Measurements from ENCODE around the gene SND1. TPM values are rescaled to one million over a fixed set of nuclear protein-coding genes. Genes with fewer than 3 reads are reported as not detected.

SND1 gene
- total RNA-seq, 1 experiment from 2014 or later = 139 TPM

- H4K20me1 ChIP-seq (ENCODE audit: low read length) = no peaks in the 10 kb centered on the region
- no peaks in the 10 kb centered on the region for H3K27me3 ChIP-seq (ENCODE audit: low read length)
- no peaks in the 10 kb centered on the region for H3K79me2 ChIP-seq (ENCODE audit: low read length)
- ChIA-PET POLR2A (ENCODE audit: unreplicated experiment) (no interaction called here), CTCF (no interaction called here)
- H3K9me3 ChIP-seq (ENCODE audit: low read length) = no peaks in the 10 kb centered on the region
- peak overlapping the region; percentile 96; the same call in 1 of the 2 replicates for H3K27ac ChIP-seq (ENCODE audit: low read length)
- no peak for TF ChIP-seq EZH2phosphoT487 (IDR thresholded peaks at IDR 0.05; ENCODE audit: borderline replicate concordance, low read length)
- TF ChIP-seq EZH2 (IDR thresholded peaks at IDR 0.05; ENCODE audit: low read length, unreplicated experiment) = no peak
- TF ChIP-seq CTCF (conservative IDR thresholded peaks at IDR 0.05; ENCODE audit: low read depth, low read length) = no peak
- H3F3A ChIP-seq (ENCODE audit: low read length, unreplicated experiment) = peaks cover 18% of the 10 kb centered on the region
- BruUV-seq (replicated peaks) = no TSS peak
- ATAC-seq (no peak), DNase-seq (no peak)
- no peak overlapping the region for H3K4me3 ChIP-seq (ENCODE audit: low read length)
- peaks cover 70% of the 10 kb centered on the region for H3K4me1 ChIP-seq (ENCODE audit: insufficient read depth, low read length)
- H3K36me3 ChIP-seq (ENCODE audit: low read depth, low read length) = peaks cover 12% of the 10 kb centered on the region; the same call in 1 of the 2 replicates
- no peak overlapping the region for H3K9ac ChIP-seq (ENCODE audit: low read length)
- H2AFZ ChIP-seq (ENCODE audit: low read length) = no peak overlapping the region
- no peak overlapping the region for H3K4me2 ChIP-seq (ENCODE audit: low read length)
- no peaks in the 10 kb centered on the region for H3K9me2 ChIP-seq (replicated peaks; ENCODE audit: low read length)
- intact Hi-C loops (cut with micrococcal nuclease) = no loop called here
Measured at GRCh38 chr7:128024151-128024550, 372.2 kb downstream of the SND1 start.

- Histone ChIP-seq H3K4me2 (ENCODE audit: low read length) (no peak overlapping the region), H3K9me3 (ENCODE audit: low read length) (no peaks in the 10 kb centered on the region), H3K4me3 (ENCODE audit: low read length) (no peak overlapping the region), H4K20me1 (ENCODE audit: low read length) (no peaks in the 10 kb centered on the region), H2AFZ (ENCODE audit: low read length) (no peak overlapping the region), H3K79me2 (ENCODE audit: low read length) (no peaks in the 10 kb centered on the region), H3K27ac (ENCODE audit: low read length) (peak overlapping the region; percentile 92; the same call in 1 of the 2 replicates), H3F3A (ENCODE audit: low read length, unreplicated experiment) (peaks cover 16% of the 10 kb centered on the region), H3K36me3 (ENCODE audit: low read depth, low read length) (peaks cover 12% of the 10 kb centered on the region; the same call in 1 of the 2 replicates), H3K27me3 (ENCODE audit: low read length) (no peaks in the 10 kb centered on the region), H3K9ac (ENCODE audit: low read length) (no peak overlapping the region), H3K9me2 (replicated peaks; ENCODE audit: low read length) (no peaks in the 10 kb centered on the region), H3K4me1 (ENCODE audit: insufficient read depth, low read length) (peaks cover 69% of the 10 kb centered on the region)
- no TSS peak for BruUV-seq (replicated peaks)
- ChIA-PET CTCF (no interaction called here), POLR2A (ENCODE audit: unreplicated experiment) (no interaction called here)
- ATAC-seq (no peak), DNase-seq (peak; percentile 40)
- TF ChIP-seq EZH2 (IDR thresholded peaks at IDR 0.05; ENCODE audit: low read length, unreplicated experiment) = no peak
- TF ChIP-seq EZH2phosphoT487 (IDR thresholded peaks at IDR 0.05; ENCODE audit: borderline replicate concordance, low read length) = no peak
- TF ChIP-seq CTCF (conservative IDR thresholded peaks at IDR 0.05; ENCODE audit: low read depth, low read length) = no peak
- intact Hi-C loops (cut with micrococcal nuclease) = no loop called here
Measured at GRCh38 chr7:128025380-128025779, 373.4 kb downstream of the SND1 start.

GRCh38 chr7:128025819-128026218 is 373.8 kb downstream of the SND1 start:
- CTCF ChIA-PET = no interaction called here
- BruUV-seq (replicated peaks) = no TSS peak
- H3K4me3 ChIP-seq (ENCODE audit: low read length) = no peak overlapping the region
- DNase-seq = no peak
- TF ChIP-seq EZH2phosphoT487 (IDR thresholded peaks at IDR 0.05; ENCODE audit: borderline replicate concordance, low read length) = no peak
- no peak for TF ChIP-seq EZH2 (IDR thresholded peaks at IDR 0.05; ENCODE audit: low read length, unreplicated experiment)
- TF ChIP-seq CTCF (conservative IDR thresholded peaks at IDR 0.05; ENCODE audit: low read depth, low read length) = no peak
- 0 out of 2 replicates have a peak overlapping the region, but pooled peaks have one; percentile 35 for H3K9ac ChIP-seq (ENCODE audit: low read length)
- no peak overlapping the region for H2AFZ ChIP-seq (ENCODE audit: low read length)
- peak overlapping the region; percentile 92 for H3K27ac ChIP-seq (ENCODE audit: low read length)
- no peaks in the 10 kb centered on the region for H3K9me3 ChIP-seq (ENCODE audit: low read length)
- no peaks in the 10 kb centered on the region for H4K20me1 ChIP-seq (ENCODE audit: low read length)
- peaks cover 12% of the 10 kb centered on the region for H3F3A ChIP-seq (ENCODE audit: low read length, unreplicated experiment)
- no peaks in the 10 kb centered on the region for H3K27me3 ChIP-seq (ENCODE audit: low read length)
- POLR2A ChIA-PET (ENCODE audit: unreplicated experiment) = no interaction called here
- H3K36me3 ChIP-seq (ENCODE audit: low read depth, low read length) = 0 out of 2 replicates have a peak, but pooled peaks cover 11% of the 10 kb centered on the region
- H3K79me2 ChIP-seq (ENCODE audit: low read length) = no peaks in the 10 kb centered on the region
- ATAC-seq = no peak
- H3K4me1 ChIP-seq (ENCODE audit: insufficient read depth, low read length) = peaks cover 64% of the 10 kb centered on the region
- no peak overlapping the region for H3K4me2 ChIP-seq (ENCODE audit: low read length)
- H3K9me2 ChIP-seq (replicated peaks; ENCODE audit: low read length) = no peaks in the 10 kb centered on the region
- intact Hi-C loops (cut with micrococcal nuclease) = no loop called here

Measured in PC-3 (cell line).